Endometrial microvascular endothelial cells (primary cell): ENCODE measurements around the gene IAH1. TPM values are rescaled to one million over a fixed set of nuclear protein-coding genes. Genes with fewer than 3 reads are reported as not detected.

Experiments
- in situ Hi-C: cut with HindIII; loops from 2 replicates; pipeline ENCODE4 v1.10.0; 2017; ENCODE audit warnings: low sequenced_read_pairs, low pct_unique_long_range_greater_than_20kb; ENCODE audit errors: inconsistent ontology term
- total RNA-seq: library from RNA; depleted of rRNA; stranded (reverse); fragments of >200 nt; gene quantifications from one replicate; pipeline ENCODE4 v1.2.3, GENCODE V29; 2015; ENCODE audit errors: inconsistent ontology term

IAH1 gene, protein sequence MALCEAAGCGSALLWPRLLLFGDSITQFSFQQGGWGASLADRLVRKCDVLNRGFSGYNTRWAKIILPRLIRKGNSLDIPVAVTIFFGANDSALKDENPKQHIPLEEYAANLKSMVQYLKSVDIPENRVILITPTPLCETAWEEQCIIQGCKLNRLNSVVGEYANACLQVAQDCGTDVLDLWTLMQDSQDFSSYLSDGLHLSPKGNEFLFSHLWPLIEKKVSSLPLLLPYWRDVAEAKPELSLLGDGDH
- 64.6 TPM for total RNA-seq

GRCh38 chr2:9474361-9475057 is at the start of gene IAH1:
IAH1 (plus strand) TSS chr2:9474551; CDS start chr2:9474567, 16 bp downstream.
- in situ Hi-C loops = no loop called here

- in situ Hi-C loops = no loop called here
Measured at GRCh38 chr2:9428965-9429577, 45.3 kb upstream of the IAH1 start.

DNA sequence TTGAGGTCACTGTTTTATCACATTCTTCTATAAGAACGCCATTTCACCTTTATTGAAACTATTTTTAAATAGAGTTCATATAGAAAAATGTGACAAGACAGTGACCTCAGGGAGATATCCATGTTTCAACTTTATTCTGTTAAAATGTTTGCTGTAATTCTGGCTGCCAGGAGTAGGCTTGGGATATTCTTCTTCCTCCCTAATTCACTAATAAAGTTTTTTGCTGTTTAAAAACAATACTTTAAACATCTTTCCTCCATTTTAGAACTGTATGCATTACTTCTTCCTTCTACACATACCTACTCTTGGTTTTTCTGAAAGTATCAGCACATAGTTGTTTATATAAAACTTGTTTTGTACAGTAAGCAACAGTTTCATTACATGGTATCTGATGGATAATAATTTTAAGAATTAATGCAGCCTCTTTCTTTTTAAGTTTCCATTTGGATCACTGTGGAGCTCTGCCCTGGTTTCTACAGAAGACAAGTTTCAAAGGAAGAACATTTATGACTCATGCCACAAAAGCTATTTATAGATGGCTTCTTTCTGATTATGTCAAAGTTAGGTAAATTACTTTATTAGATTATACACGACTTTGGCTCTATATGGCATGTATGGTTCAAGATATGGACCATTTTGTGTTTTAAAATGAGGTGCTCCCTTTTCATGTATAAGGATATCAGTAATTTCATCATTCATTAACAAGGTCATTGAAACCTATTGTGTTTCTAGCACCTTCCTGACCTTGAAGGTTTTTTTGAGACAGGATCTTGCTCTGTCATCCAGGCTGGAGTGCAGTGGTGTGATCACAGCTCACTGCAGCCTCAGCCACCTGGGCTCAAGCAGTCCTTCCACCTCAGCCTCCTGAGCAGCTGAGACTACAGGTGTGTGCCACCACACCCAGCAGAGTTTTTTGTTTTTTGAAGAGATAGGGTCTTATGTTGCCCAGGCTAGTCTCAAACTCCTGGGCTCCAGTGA is 43.7 kb upstream of the IAH1 start:
- in situ Hi-C loops = no loop called here

DNA sequence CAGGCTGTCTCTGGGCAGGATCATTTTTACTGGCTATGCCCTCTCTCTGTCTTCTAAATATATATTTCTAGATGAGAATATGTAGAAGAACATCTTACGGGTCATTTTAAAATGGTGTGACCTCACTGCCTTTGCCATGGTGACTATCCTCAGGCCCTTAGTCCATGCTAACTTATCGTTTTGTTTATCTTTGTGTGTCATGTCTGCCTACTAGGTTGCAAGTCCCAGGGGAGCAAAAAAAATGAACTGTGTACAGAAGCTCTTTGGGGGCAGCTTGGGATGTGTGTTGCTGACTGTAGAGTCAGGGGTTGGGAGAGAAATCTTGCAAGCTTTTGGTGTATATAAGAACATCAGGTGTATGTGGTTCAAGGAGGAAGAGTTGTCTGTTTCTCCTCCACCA is 39.9 kb upstream of the IAH1 start:
- in situ Hi-C loops = no loop called here

GRCh38 chr2:9439536-9439935 is 34.8 kb upstream of the IAH1 start:
- in situ Hi-C loops = no loop called here

DNA sequence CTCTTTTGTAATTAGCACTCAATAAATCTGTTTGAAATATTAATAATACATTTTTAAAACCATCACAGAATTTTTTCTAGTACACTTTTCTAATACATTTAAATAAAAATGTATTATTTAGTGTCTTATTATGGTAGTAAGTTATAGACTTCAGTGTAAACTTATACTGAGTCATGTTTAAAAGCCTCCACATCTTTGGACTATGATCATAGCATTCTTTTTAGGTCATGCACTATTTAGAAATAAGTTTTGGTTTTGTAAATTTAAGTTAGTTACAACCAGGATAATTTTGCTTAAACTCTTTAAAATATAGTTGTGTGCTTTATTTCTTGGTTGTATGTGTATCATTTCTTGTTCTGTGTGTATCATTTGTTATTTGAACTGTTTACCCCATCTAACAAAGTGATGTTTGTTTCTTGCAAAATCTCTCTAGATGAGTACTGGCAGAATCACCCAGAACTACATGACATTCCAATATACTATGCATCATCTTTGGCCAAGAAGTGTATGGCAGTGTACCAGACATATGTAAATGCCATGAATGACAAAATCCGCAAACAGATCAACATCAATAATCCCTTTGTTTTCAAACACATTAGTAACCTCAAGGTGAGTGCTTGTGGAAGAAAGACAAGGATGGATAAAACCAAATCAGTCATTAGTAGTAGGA is 34.2 kb upstream of the IAH1 start:
- in situ Hi-C loops = no loop called here

GRCh38 chr2:9441556-9441955 is 32.8 kb upstream of the IAH1 start:
- in situ Hi-C loops = no loop called here

GRCh38 chr2:9443526-9443925 is 30.8 kb upstream of the IAH1 start:
- in situ Hi-C loops = no loop called here

DNA sequence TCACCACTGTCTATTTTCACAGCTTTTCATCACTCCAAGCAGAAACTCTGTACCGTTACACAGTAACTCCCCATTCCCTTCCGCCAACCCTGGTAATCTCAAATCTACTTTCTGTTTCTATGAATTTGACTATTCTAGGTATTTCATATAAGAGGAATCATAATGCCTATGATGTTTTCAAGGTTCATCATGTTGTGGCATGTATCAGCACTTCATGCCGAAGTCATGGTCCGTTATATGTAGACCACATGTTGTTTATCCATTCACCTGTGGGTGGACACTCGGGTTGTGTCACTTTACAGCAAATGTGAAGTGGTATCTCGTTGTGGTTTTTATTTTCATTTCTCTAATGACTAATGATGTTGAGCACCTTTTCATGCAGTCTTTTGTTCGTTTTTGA is 29.3 kb upstream of the IAH1 start:
- in situ Hi-C loops = no loop called here

DNA sequence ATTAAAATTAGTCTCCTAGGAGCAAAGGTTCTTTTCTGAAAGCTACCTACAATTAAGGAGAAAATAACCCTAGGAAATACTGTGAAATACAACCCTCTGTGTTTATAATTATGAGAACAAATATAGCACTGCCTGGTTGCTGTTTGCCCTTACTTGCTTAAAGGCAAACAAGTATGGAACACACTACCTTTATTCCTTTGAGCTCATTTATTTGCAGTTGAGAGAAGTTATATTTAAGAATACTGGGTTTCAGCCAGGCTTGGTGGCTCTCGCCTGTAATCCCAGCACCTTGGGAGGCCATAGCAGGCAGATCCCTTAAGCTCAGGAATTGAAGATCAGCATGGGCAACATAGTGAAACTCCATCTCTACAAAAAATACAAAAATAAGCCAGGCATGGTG is 23.1 kb upstream of the IAH1 start:
- in situ Hi-C loops = no loop called here

DNA sequence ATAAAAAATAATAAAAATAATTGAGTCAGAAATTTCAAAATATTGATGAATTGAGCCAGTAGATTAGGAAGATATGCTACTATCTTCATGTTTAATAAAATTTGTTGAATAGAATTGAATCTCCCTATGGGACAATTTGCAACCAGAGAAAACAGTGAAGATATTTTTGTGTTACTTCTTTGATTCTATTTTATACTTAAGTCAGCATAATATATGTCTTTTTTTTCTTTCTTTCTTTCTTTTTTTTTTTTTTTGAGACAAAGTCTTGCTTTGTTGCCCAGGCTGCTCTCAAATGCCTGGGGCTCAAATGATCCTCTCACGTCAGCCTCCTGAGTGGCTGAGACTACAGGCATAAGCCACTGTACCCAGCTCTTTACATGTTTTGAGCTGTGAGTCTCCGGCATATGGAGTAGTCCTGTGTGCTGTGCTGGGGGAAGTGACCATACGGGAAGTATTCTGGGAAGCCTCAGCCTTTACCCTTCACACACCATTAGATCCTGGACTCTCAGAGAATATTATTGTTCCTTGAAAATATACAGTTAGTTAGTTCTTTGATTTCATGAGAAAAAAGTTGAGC is 13.8 kb upstream of the IAH1 start:
- in situ Hi-C loops = no loop called here

- in situ Hi-C loops = no loop called here
Measured at GRCh38 chr2:9461079-9461478, 13.3 kb upstream of the IAH1 start.

GRCh38 chr2:9462313-9462712 is 12.0 kb upstream of the IAH1 start:
- in situ Hi-C loops = no loop called here

- in situ Hi-C loops = no loop called here
Measured at GRCh38 chr2:9462886-9463697, 11.3 kb upstream of the IAH1 start.

DNA sequence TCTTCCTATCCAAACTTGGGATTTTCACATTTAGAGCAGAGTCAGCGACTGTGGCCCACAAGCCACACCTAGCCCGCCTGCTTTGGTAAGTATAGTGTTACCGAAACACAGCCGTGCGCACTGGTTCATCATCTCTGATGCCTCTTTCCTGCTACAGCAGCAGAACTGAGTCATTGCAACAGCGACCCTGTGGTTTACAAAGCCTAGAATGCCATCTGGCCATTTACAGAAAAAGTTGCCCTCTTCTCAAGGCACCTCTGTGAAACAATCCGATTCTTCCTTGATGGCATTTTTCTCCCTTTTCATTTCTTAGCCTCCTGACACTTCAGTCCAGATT is 10.7 kb upstream of the IAH1 start:
- in situ Hi-C loops = no loop called here

- in situ Hi-C loops = no loop called here
Measured at GRCh38 chr2:9465170-9465569, 9.2 kb upstream of the IAH1 start.

DNA sequence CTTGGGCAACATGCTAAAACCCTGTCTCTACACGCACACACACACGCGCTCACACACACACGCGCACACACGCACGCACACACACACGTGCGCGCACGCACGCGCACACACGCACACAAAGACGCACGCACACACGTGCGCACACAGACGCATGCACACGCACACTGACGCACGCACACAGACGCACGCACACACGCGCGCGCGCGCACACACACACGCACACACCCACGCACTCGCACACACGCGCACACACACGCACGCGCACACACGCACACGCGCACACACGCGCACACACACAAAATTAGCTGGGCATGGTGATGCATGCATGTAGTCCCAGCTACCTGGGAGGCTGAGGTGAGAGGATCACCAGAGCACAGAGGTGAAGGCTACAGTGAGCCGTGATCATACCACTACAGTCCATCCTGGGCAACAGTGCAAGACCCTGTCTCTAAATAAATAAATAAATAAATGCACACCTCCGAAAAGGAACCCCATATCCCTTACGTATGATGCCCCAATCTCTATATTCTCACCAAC is 8.1 kb upstream of the IAH1 start:
- in situ Hi-C loops = no loop called here
